Fibroblast of mammary gland (primary cell): ENCODE data around the gene MARK2.

ENCODE experiments used
- DNase-seq: peaks from one replicate; pipeline ENCODE4 v3.0.0-alpha.2; 2010; ENCODE audit warnings: low read depth
- H3K4me3 ChIP-seq: 2 replicates; pipeline ENCODE4 v1.5.1; 2011; ENCODE audit warnings: low read depth, mild to moderate bottlenecking, low read length, moderate library complexity; ENCODE audit not compliant: control insufficient read depth
- TF ChIP-seq, protein P1 (sequence below): conservative IDR thresholded peaks from 2 replicates; pipeline ENCODE4 v1.5.1; 2011; ENCODE audit warnings: low read depth, low read length, inconsistent platforms; ENCODE audit not compliant: control insufficient read depth, insufficient read depth

Gene MARK2

DNA sequence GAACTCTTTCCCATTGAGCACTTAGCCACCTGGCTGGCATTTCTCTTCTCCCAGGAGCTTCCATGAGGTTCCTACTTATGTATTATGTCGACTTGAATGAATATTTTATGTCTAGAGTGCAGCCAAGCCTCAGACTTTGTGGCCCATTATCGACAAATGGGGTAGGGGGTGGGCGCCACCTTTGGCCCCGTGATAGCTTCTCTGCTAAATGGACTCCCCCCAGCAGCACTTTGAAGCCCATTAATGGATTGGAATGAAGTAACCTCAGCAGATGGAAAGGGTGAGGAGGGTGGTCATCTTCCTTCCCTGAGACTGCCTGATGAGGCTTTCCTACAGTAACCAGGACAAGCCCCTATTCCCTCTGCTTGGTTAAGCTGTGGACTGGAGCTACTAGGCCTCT, 5.9 kb downstream of the MARK2 start:
- H3K4me3 ChIP-seq = no peak overlapping the region
- TF ChIP-seq, protein P1, sequence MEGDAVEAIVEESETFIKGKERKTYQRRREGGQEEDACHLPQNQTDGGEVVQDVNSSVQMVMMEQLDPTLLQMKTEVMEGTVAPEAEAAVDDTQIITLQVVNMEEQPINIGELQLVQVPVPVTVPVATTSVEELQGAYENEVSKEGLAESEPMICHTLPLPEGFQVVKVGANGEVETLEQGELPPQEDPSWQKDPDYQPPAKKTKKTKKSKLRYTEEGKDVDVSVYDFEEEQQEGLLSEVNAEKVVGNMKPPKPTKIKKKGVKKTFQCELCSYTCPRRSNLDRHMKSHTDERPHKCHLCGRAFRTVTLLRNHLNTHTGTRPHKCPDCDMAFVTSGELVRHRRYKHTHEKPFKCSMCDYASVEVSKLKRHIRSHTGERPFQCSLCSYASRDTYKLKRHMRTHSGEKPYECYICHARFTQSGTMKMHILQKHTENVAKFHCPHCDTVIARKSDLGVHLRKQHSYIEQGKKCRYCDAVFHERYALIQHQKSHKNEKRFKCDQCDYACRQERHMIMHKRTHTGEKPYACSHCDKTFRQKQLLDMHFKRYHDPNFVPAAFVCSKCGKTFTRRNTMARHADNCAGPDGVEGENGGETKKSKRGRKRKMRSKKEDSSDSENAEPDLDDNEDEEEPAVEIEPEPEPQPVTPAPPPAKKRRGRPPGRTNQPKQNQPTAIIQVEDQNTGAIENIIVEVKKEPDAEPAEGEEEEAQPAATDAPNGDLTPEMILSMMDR = no peak
- no peak for DNase-seq

GRCh38 chr11:63845303-63845702, 6.4 kb downstream of the MARK2 start:
- TF ChIP-seq, protein P1 = no peak
- no peak overlapping the region for H3K4me3 ChIP-seq
- peak; percentile 86 for DNase-seq

DNA sequence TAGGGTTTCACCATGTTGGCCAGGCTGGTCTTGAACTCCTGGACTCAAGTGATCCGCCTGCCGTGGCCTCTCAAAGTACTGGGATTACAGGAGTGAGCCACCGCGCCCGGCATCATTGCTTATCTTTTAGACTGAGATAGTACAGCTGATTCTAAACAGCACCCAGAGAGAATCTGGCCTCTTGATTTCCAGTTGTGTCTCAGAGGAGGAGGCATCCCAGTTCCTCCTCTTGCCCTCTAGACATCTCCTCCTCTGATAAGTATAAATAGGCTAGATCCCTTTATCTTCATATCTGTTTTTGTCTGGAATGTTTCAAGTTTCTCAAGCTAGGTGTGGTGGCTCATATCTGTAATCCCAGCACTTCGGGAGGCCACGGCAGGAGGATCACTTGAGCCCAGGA, 7.0 kb downstream of the MARK2 start:
- no peak for DNase-seq

GRCh38 chr11:63846897-63847296, 8.0 kb downstream of the MARK2 start:
- H3K4me3 ChIP-seq = no peak overlapping the region
- DNase-seq = no peak
- TF ChIP-seq, protein P1 = no peak

More for the DNA sequence above, 7.0 kb downstream of the MARK2 start:
- TF ChIP-seq, protein P1 = no peak
- H3K4me3 ChIP-seq = no peak overlapping the region

GRCh38 chr11:63847363-63847762, 8.5 kb downstream of the MARK2 start:
- H3K4me3 ChIP-seq = no peak overlapping the region
- TF ChIP-seq, protein P1 = no peak
- no peak for DNase-seq

- DNase-seq = no peak
- no peak overlapping the region for H3K4me3 ChIP-seq
- TF ChIP-seq, protein P1 = no peak
Observed at GRCh38 chr11:63849691-63850090, 10.8 kb downstream of the MARK2 start.

DNA sequence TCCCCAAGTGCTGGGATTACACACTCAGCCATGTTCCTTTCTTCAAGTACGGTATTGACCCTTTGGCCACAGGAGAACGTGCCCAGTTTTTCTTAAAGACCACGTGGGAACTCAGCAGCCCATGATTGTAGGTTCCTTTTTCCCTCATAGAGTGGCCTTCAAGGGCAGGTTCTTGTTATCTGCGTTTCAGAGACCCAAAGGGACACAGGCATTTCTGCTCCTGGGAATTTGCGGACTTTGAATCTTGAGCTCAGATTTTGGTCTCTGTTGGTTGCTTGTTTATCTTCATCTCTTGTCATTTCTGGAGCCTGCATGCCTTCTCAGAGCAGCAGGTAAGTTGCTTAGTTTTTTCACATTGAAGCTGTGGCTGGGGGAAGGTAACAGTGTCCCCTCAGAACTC, 12.0 kb downstream of the MARK2 start:
- DNase-seq = no peak
- TF ChIP-seq, protein P1 = no peak
- H3K4me3 ChIP-seq = no peak overlapping the region
